ENCODE results near the gene CMTM7. TPM values are rescaled to one million over a fixed set of nuclear protein-coding genes. Genes with fewer than 3 reads are reported as not detected.

CMTM7 gene
- total and polyA plus RNA-seq, 9 of the 15 experiments (the other 6 are each of a cell fraction or from before 2014, with no cell fraction given): 0.03 to 1.6 (median 0.42) TPM; not detected in 4

- FAIRE-seq (no peak), DNase-seq (ENCODE audit: extremely low read depth in 1 of 4, low spot score in 3 of 4) (no peak), ATAC-seq (no peak)
- Histone ChIP-seq H3K27me3 (ENCODE audit: control insufficient read depth in 2 of 2, insufficient read depth in 2 of 2, low read length in 2 of 2) (no peaks in the 10 kb centered on the region), H3K4me2 (ENCODE audit: insufficient read depth, low read length) (no peak overlapping the region), H3K79me2 (ENCODE audit: control insufficient read depth, insufficient read depth, low read length) (no peaks in the 10 kb centered on the region), H2AFZ (ENCODE audit: low read depth, low read length) (no peak overlapping the region), H3K9ac (ENCODE audit: insufficient read depth in 1 of 2, low read depth in 2 of 2, low read length in 2 of 2) (no peak overlapping the region), H3K4me3 (no peak overlapping the region), H4K20me1 (replicated peaks; ENCODE audit: control insufficient read depth, insufficient read depth, low read length) (no peaks in the 10 kb centered on the region; the same call in 1 of the 2 replicates), H3K9me3 (replicated peaks; ENCODE audit: control insufficient read depth, insufficient read depth, low read depth, low read length) (no peaks in the 10 kb centered on the region), H3K36me3 (ENCODE audit: control insufficient read depth, insufficient read depth, low read length) (0 out of 3 replicates have a peak, but pooled peaks cover 3% of the 10 kb centered on the region), H3K27ac (ENCODE audit: extremely low read depth, low read depth, low read length) (no peak overlapping the region), H3K9me1 (ENCODE audit: control insufficient read depth, insufficient read depth, low read length) (no peaks in the 10 kb centered on the region), H3K4me1 (replicated peaks in 1 of 2; ENCODE audit: control insufficient read depth in 2 of 2, insufficient read depth in 2 of 2, low read length in 2 of 2) (peaks cover 0 to 7% of the 10 kb centered on the region in 2 experiments; a peak in 2 of 5 replicates)
- intact Hi-C loops (cut with micrococcal nuclease) (no loop called here), in situ Hi-C loops (cut with MboI) (no loop called here)
- no TSS peak for BruUV-seq (replicated peaks)
- CTCF ChIA-PET (ENCODE audit: low intra/inter-chr PET ratio): no interaction called here
- POLR2A ChIA-PET: interaction anchor here (0.9 kb wide), 1 partner anchor 10 kb away, joined by 4 read pairs; no protein-coding TSS in a partner anchor
- peak; percentile 52; the same call in 1 of the 2 replicates for TF ChIP-seq ZNF316 (IDR thresholded peaks at IDR 0.05)
- TF ChIP-seq PTRF (tag; IDR thresholded peaks at IDR 0.05): no peak
- TF ChIP-seq MAFG (tag; conservative IDR thresholded peaks at IDR 0.05): peak; percentile 55
- no peak for TF ChIP-seq ZNF764 (CRISPR knock-in tag; IDR thresholded peaks at IDR 0.05; ENCODE audit: low read depth)
- peak; percentile 29; the same call in 1 of the 2 replicates for TF ChIP-seq C11orf30 (IDR thresholded peaks at IDR 0.05; ENCODE audit: low read depth)
- 66% methylated on average over 5 of the region's 5 CpGs for WGBS (ENCODE audit: insufficient coverage, low coverage, missing lambda C conversion rate)
Measured at GRCh38 chr3:32470362-32470761, 78.7 kb downstream of the CMTM7 start.

DNA sequence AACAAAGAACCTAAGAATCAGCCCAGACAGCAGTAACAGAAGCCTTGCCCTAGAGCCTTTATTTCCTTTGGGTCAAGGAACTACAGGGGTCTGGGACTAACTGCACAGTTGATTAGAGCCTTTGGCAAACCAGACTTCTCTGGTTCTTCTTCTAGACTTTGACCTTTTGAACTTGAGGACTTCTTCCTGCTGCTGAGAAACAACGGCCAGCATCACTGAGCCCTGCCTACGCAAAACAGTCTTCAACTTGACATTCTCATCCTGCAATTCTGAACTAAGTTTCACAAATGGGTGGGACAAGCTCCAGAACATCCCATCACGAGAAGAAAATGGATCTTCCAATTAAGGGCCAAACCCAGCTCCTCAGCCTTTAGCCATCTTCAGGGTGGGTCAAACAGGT, 79.6 kb downstream of the CMTM7 start:
- H3K4me3 ChIP-seq: no peak overlapping the region
- 66% methylated on average over 3 of the region's 3 CpGs for WGBS (ENCODE audit: insufficient coverage, low coverage, missing lambda C conversion rate)
- ChIA-PET CTCF (ENCODE audit: low intra/inter-chr PET ratio) (no interaction called here), POLR2A (no interaction called here)
- H4K20me1 ChIP-seq (replicated peaks; ENCODE audit: control insufficient read depth, insufficient read depth, low read length): no peaks in the 10 kb centered on the region
- TF ChIP-seq NCOA2 (IDR thresholded peaks at IDR 0.05; ENCODE audit: partially characterized antibody in 2 of 2) (no peak), SOX6 (IDR thresholded peaks at IDR 0.05) (no peak), MED1 (CRISPR knock-in tag; IDR thresholded peaks at IDR 0.05; ENCODE audit: borderline replicate concordance) (no peak), NFIC (IDR thresholded peaks at IDR 0.05) (no peak), MAZ (CRISPR knock-in tag; conservative IDR thresholded peaks at IDR 0.05 in 1 of 2, IDR thresholded peaks at IDR 0.05 in 1 of 2) (no peak)
- TF ChIP-seq, protein P1, sequence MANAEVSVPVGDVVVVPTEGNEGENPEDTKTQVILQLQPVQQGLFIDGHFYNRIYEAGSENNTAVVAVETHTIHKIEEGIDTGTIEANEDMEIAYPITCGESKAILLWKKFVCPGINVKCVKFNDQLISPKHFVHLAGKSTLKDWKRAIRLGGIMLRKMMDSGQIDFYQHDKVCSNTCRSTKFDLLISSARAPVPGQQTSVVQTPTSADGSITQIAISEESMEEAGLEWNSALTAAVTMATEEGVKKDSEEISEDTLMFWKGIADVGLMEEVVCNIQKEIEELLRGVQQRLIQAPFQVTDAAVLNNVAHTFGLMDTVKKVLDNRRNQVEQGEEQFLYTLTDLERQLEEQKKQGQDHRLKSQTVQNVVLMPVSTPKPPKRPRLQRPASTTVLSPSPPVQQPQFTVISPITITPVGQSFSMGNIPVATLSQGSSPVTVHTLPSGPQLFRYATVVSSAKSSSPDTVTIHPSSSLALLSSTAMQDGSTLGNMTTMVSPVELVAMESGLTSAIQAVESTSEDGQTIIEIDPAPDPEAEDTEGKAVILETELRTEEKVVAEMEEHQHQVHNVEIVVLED (CRISPR knock-in tag; IDR thresholded peaks at IDR 0.05): no peak
- in situ Hi-C loops (cut with MboI) (no loop called here), intact Hi-C loops (cut with micrococcal nuclease) (no loop called here)
- ATAC-seq (no peak), FAIRE-seq (no peak), DNase-seq (ENCODE audit: extremely low read depth in 1 of 4, low spot score in 3 of 4) (peak in 1 of 4 experiments; percentile 4)
- H3K9me3 ChIP-seq (replicated peaks; ENCODE audit: control insufficient read depth, insufficient read depth, low read depth, low read length): no peaks in the 10 kb centered on the region
- H3K9me1 ChIP-seq (ENCODE audit: control insufficient read depth, insufficient read depth, low read length): no peaks in the 10 kb centered on the region
- no peaks in the 10 kb centered on the region for H3K27me3 ChIP-seq (ENCODE audit: control insufficient read depth in 2 of 2, insufficient read depth in 2 of 2, low read length in 2 of 2)
- H3K79me2 ChIP-seq (ENCODE audit: control insufficient read depth, insufficient read depth, low read length): no peaks in the 10 kb centered on the region
- H3K4me2 ChIP-seq (ENCODE audit: insufficient read depth, low read length): no peak overlapping the region
- no peak overlapping the region for H3K27ac ChIP-seq (ENCODE audit: extremely low read depth, low read depth, low read length)
- peaks cover 0 to 7% of the 10 kb centered on the region in 2 experiments; a peak in 2 of 5 replicates for H3K4me1 ChIP-seq (replicated peaks in 1 of 2; ENCODE audit: control insufficient read depth in 2 of 2, insufficient read depth in 2 of 2, low read length in 2 of 2)
- no peak overlapping the region for H2AFZ ChIP-seq (ENCODE audit: low read depth, low read length)
- 0 out of 3 replicates have a peak, but pooled peaks cover 3% of the 10 kb centered on the region for H3K36me3 ChIP-seq (ENCODE audit: control insufficient read depth, insufficient read depth, low read length)
- no peak overlapping the region for H3K9ac ChIP-seq (ENCODE audit: insufficient read depth in 1 of 2, low read depth in 2 of 2, low read length in 2 of 2)
- BruUV-seq (replicated peaks): no TSS peak

All from K562 (cell line).